Esophagus squamous epithelium (tissue), 5 donors: ENCODE measurements around the gene SEMA4C. TPM values are rescaled to one million over a fixed set of nuclear protein-coding genes. Genes with fewer than 3 reads are reported as not detected.

Experiments
- DNase-seq: peaks from one replicate; lab custom pipeline; 2025; lab: John Stamatoyannopoulos, UW
- H3K27ac ChIP-seq, 4 donors: fragments of 200-600 bp; sonication (generic); one replicate each; pipeline ENCODE4 v1.5.1; 2016 to 2019; ENCODE audit warnings: mild to moderate bottlenecking in 1 of 4
- H3K27me3 ChIP-seq, 4 donors: fragments of 200-600 bp; sonication (generic); 1 replicate in 3 of 4; 2 replicates in 1 of 4; pipeline versions ENCODE4 v1.5.1 to v1.6.0; 2017 to 2021; ENCODE audit warnings: antibody characterized with exemption in 1 of 4
- H3K36me3 ChIP-seq, 3 donors: fragments of 200-600 bp; sonication (generic); one replicate each; pipeline ENCODE4 v1.5.1; 2016 to 2019
- H3K4me1 ChIP-seq, 3 donors: fragments of 200-600 bp; sonication (generic); one replicate each; pipeline ENCODE4 v1.5.1; 2017 to 2019
- H3K4me3 ChIP-seq, 4 donors: fragments of 200-600 bp; sonication (generic); 1 replicate in 3 of 4; 2 replicates in 1 of 4; pipeline ENCODE4 v1.5.1; 2016 to 2019; ENCODE audit warnings: mild to moderate bottlenecking in 2 of 4, moderate library complexity in 1 of 4
- H3K9me3 ChIP-seq, 3 donors: fragments of 200-600 bp; sonication (generic); one replicate each; pipeline ENCODE4 v1.5.1; 2016 to 2019
- POLR2A ChIP-seq, 4 donors: fragments of 450-650 bp; IDR thresholded peaks; one replicate each; pipeline ENCODE4 v1.6.1; 2017; ENCODE audit warnings: antibody characterized with exemption in 4 of 4, mild to moderate bottlenecking in 4 of 4, moderate library complexity in 3 of 4
- whole genome bisulfite sequencing, 2 donors: methylation state at CpG; one replicate each; pipeline ENCODE4 v1.1.5; 2018; 5-methylcytosine and 5-hydroxymethylcytosine counted together
- intact Hi-C: fragments of 100-400 bp; cut with DNase I; formaldehyde crosslinking; loops from one replicate; pipeline ENCODE4 v1.15.0; 2022
- total RNA-seq, 4 donors: library from RNA; depleted of rRNA; stranded (reverse); fragments of >200 nt; gene quantifications; one replicate each; pipeline ENCODE4 v1.1.0, GENCODE V29; 2016
- TF ChIP-seq, protein P1 (sequence below), 6 experiments: fragments of 450-650 bp in 4 of 6; fragments of 200-600 bp in 2 of 6; sonication (generic) in 2 of 6; IDR thresholded peaks; one replicate each; pipeline ENCODE4 v1.5.1; 2016 to 2019; ENCODE audit warnings: antibody characterized with exemption in 6 of 6, mild to moderate bottlenecking in 4 of 6, moderate library complexity in 4 of 6
- donor health status: DM: yes; HTN: yes; CAD: no.

The SEMA4C gene
- total RNA-seq, 4 donors from 2014 or later, result 7.4 to 23.8 (median 12.8) TPM

DNA sequence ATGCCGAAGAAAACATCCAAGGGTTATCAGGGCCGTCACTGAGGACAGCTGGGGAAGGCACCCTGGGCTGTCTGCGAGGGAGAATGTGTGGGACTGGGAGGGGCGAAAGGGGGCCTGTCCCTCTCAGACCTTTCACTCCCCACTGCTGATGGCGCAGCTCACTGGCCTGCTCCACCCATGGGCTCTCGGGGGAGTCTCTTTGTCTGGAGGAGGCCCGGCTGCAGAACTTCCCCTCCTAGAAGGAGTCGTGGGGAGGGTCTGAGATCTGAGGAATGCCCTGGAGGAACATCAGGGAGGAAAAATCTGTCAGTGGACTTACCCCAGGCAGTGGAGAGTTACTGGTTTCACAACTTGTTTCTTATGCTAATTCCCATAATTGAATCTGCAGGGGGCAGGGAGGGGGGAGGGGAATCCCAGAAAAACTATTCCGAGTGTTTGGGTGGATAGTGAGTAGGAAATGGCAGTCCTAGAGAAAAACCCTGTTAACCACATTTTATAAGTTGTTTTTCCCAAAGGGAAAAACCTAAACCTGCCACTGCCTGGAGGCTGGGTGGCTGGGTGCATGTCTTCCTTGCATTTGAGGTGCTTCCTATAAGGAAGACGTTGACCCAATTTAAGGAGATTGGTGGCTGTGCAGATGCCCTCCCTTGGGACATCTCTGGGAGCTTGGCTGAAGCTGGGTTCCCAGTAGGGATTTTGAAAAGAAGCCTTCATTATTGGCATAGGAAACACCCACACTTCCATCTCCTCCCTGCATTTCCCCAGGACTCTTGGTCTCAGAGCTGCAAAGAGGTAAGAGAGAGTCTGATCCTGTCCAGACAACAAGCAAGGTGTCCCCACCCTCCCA lies 11.7 kb upstream of the SEMA4C start:
- Histone ChIP-seq H3K4me3 (no peak overlapping the region), H3K9me3 (no peaks in the 10 kb centered on the region), H3K27me3 (no peaks in the 10 kb centered on the region), H3K27ac (peak overlapping the region; percentile 69 to 86 (median 76)), H3K4me1 (peaks cover 56 to 73% (median 64%) of the 10 kb centered on the region in 3 donors), H3K36me3 (no peaks in the 10 kb centered on the region)
- TF ChIP-seq, protein P1, sequence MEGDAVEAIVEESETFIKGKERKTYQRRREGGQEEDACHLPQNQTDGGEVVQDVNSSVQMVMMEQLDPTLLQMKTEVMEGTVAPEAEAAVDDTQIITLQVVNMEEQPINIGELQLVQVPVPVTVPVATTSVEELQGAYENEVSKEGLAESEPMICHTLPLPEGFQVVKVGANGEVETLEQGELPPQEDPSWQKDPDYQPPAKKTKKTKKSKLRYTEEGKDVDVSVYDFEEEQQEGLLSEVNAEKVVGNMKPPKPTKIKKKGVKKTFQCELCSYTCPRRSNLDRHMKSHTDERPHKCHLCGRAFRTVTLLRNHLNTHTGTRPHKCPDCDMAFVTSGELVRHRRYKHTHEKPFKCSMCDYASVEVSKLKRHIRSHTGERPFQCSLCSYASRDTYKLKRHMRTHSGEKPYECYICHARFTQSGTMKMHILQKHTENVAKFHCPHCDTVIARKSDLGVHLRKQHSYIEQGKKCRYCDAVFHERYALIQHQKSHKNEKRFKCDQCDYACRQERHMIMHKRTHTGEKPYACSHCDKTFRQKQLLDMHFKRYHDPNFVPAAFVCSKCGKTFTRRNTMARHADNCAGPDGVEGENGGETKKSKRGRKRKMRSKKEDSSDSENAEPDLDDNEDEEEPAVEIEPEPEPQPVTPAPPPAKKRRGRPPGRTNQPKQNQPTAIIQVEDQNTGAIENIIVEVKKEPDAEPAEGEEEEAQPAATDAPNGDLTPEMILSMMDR (IDR thresholded peaks at IDR 0.05), result no peak
- no peak for TF ChIP-seq POLR2A (IDR thresholded peaks at IDR 0.05)
- WGBS, 2 donors, result 32 to 50% methylated on average over 6 to 8 of the region's 10 CpGs
- intact Hi-C loops, result no loop called here
- DNase-seq, result no peak

DNA sequence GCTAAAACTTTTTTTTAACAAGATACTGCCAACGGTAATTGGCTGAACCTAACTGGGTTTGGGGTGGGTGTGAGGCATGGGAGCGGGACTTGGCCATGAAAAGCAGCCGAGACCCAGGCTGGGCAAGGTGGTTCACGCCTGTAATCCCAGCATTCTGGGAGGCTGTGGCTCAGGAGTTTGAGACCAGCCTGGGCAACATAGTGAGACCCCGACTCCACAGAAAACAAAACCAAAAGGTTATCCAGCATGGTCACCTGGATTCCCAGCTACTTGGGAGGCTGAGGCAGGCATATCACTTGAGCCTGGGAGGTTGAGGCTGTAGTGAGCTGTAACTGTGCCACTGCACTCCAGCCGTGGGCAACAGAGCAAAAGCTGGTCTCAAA lies 11.0 kb upstream of the SEMA4C start:
- intact Hi-C loops, result no loop called here
- H3K27ac ChIP-seq, result peak overlapping the region in 1 of 4 donors; percentile 86

DNA sequence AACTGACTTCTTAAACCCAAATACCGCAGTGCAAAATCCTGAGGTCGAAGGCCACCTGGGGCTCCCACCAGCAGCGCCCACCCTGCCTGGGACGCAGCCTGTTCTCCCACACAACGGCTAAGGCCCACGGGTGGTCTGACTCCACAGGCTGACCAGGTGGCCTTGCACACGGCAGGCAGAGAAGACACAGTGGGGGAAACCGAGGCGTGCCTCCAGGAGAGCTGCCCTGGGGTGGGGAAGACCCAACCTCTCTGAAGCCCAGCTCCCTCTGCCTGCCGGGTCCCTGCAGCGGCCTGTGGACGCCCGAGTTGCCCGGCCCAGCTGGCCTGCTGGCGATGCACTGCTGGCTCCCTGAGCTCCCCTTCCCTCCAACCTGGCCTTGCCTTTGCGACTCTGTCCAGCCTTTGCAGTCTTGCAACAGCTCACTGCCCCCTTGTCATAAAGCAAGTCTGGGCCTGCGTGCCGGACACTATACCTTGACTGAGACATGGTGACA lies 9.7 kb upstream of the SEMA4C start:
- TF ChIP-seq POLR2A (IDR thresholded peaks at IDR 0.05), result no peak
- TF ChIP-seq, protein P1 (IDR thresholded peaks at IDR 0.05), result no peak

More for the DNA sequence above, 11.0 kb upstream of the SEMA4C start:
- no peaks in the 10 kb centered on the region for H3K36me3 ChIP-seq
- WGBS, 2 donors, result 43 to 82% methylated on average over 1 to 4 of the region's 6 CpGs
- H3K27me3 ChIP-seq, result no peaks in the 10 kb centered on the region
- no peak overlapping the region for H3K4me3 ChIP-seq
- H3K9me3 ChIP-seq, result no peaks in the 10 kb centered on the region
- H3K4me1 ChIP-seq, result peaks cover 53 to 72% (median 58%) of the 10 kb centered on the region in 3 donors
- TF ChIP-seq POLR2A (IDR thresholded peaks at IDR 0.05), result no peak
- TF ChIP-seq, protein P1 (IDR thresholded peaks at IDR 0.05), result no peak
- no peak for DNase-seq

DNA sequence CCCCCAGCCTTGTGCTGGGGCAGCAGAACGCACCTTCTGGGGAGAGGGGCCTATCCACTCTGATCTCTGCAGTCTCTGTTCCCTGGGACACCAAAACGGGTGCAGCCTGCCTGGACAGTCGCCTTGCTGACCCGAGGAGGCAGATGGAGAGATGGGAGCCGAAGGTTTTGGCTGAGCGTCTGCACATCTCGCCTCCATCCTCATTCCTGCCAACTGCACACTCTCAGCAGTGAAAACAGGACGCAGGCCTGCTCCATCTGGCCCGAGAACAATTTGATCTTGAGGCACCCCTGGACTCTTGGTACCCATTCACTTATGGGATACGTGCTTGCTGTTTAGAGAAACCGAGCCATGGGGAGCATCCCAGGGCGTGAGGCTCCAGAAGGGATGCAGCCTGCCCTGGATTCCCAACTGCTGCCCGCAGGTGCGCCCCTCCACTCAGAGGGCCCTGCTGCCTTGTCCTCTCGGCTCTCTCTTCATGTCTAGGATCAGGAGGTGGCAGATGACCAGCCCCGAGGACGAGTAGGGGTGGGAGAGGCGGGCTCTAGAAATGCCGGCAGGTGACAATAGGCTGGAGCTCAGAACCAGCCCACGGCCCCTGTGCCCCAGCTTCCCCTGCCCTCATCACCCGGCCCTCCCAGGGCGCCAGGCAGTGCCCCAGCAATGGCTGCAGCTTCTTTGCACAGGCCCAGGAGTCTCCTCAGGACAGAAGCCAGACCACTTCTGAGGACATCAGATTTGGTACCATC lies 9.1 kb upstream of the SEMA4C start:
- no peak overlapping the region for H3K4me3 ChIP-seq
- H3K9me3 ChIP-seq, result no peaks in the 10 kb centered on the region
- no peak overlapping the region for H3K27ac ChIP-seq
- no peaks in the 10 kb centered on the region for H3K36me3 ChIP-seq
- no peak for TF ChIP-seq POLR2A (IDR thresholded peaks at IDR 0.05)
- TF ChIP-seq, protein P1 (IDR thresholded peaks at IDR 0.05), result no peak
- no peak for DNase-seq
- intact Hi-C loops, result no loop called here
- 73 to 87% methylated on average over 3 to 6 of the region's 22 CpGs for WGBS, 2 donors
- peaks cover 47 to 72% (median 58%) of the 10 kb centered on the region in 3 donors for H3K4me1 ChIP-seq
- H3K27me3 ChIP-seq, result no peaks in the 10 kb centered on the region

More for the DNA sequence above, 9.7 kb upstream of the SEMA4C start:
- Histone ChIP-seq H3K27me3 (no peaks in the 10 kb centered on the region), H3K27ac (no peak overlapping the region), H3K9me3 (no peaks in the 10 kb centered on the region), H3K4me3 (no peak overlapping the region), H3K4me1 (peaks cover 47 to 72% (median 58%) of the 10 kb centered on the region in 3 donors), H3K36me3 (no peaks in the 10 kb centered on the region)
- 91% methylated on average over 9 of the region's 18 CpGs; no CpG with 5 or more reads in 1 of the 2 donors for WGBS, 2 donors
- intact Hi-C loops, result no loop called here
- no peak for DNase-seq
